ENCODE data around the gene LARP6.
"Not testable (repeated sequence)": the region's sequence is repeated elsewhere in the genome, so short reads cannot be mapped to it uniquely, and the experiment has no call there.

LARP6 gene

GRCh38 chr15:70858614-70859321 lies 4.8 kb upstream of the LARP6 start:
- not testable (repeated sequence) for DNase-seq

- DNase-seq, result no peak
These were observed 3.8 kb upstream of the LARP6 start for GRCh38 chr15:70857562-70858285.

- no peak for DNase-seq
These were observed 3.1 kb upstream of the LARP6 start for GRCh38 chr15:70856884-70857561.

GRCh38 chr15:70856177-70856883 lies 2.4 kb upstream of the LARP6 start:
- DNase-seq, result no peak

GRCh38 chr15:70855764-70856163 lies 1.8 kb upstream of the LARP6 start:
- DNase-seq, result no peak

GRCh38 chr15:70854666-70854976 lies 664 bp upstream of the LARP6 start:
- no peak for DNase-seq

GRCh38 chr15:70853318-70853972 lies 512 bp downstream of the LARP6 start:
- DNase-seq, result no peak

- DNase-seq, result no peak
These were observed 1.2 kb downstream of the LARP6 start for GRCh38 chr15:70852501-70853317.

GRCh38 chr15:70851889-70852288 lies 2.1 kb downstream of the LARP6 start:
- no peak for DNase-seq

- DNase-seq, result no peak
These were observed 8.2 kb downstream of the LARP6 start for GRCh38 chr15:70845602-70846360.

- DNase-seq, result no peak
These were observed 16.5 kb downstream of the LARP6 start for GRCh38 chr15:70837476-70837875.

GRCh38 chr15:70835841-70836240 lies 18.1 kb downstream of the LARP6 start:
- no peak for DNase-seq

- DNase-seq, result no peak
These were observed 18.5 kb downstream of the LARP6 start for GRCh38 chr15:70835415-70835814.

- DNase-seq, result no peak
These were observed 19.0 kb downstream of the LARP6 start for GRCh38 chr15:70834999-70835398.

- DNase-seq, result no peak
These were observed 19.8 kb downstream of the LARP6 start for GRCh38 chr15:70833861-70834765.

GRCh38 chr15:70833422-70833821 lies 20.5 kb downstream of the LARP6 start:
- no peak for DNase-seq

- DNase-seq, result no peak
These were observed 21.8 kb downstream of the LARP6 start for GRCh38 chr15:70832176-70832575.

GRCh38 chr15:70831094-70831911 lies 22.7 kb downstream of the LARP6 start:
- DNase-seq, result no peak

- no peak for DNase-seq
These were observed 23.3 kb downstream of the LARP6 start for GRCh38 chr15:70830615-70831014.
